Psoas muscle (tissue), 8 donors: Measurements from ENCODE around the gene SLC39A13. TPM values are rescaled to one million over a fixed set of nuclear protein-coding genes. Genes with fewer than 3 reads are reported as not detected.

Experiments
- ATAC-seq, 4 donors: fragments of 200-7000 bp; cut with Tn5 transposase; one replicate each; pipeline ENCODE4 v1.9.1; 2020; ENCODE audit warnings: moderate library complexity in 3 of 4, mild to moderate bottlenecking in 2 of 4
- DNase-seq, 2 donors: peaks; one replicate each; pipeline ENCODE4 v3.0.0-alpha.2; 2020
- H3K27ac ChIP-seq: fragments of 200-600 bp; one replicate; pipeline ENCODE4 v1.8.0; 2022
- H3K27me3 ChIP-seq, 3 donors: fragments of 200-600 bp in 1 of 3; one replicate each; pipeline versions ENCODE4 v1.6.1 to v1.8.0; 2013 to 2022; ENCODE audit warnings: low read length in 2 of 3, mild to moderate bottlenecking in 2 of 3, moderate library complexity in 1 of 3; ENCODE audit not compliant: insufficient read depth in 3 of 3
- H3K36me3 ChIP-seq, 2 donors: fragments of 200-600 bp in 1 of 2; one replicate each; pipeline versions ENCODE4 v1.6.1 to v1.8.0; 2013 to 2022; ENCODE audit warnings: low read depth in 1 of 2, mild to moderate bottlenecking in 1 of 2, moderate library complexity in 1 of 2; ENCODE audit not compliant: insufficient read depth in 1 of 2
- H3K4me1 ChIP-seq: fragments of 200-600 bp; one replicate; pipeline ENCODE4 v1.8.0; 2022
- H3K4me3 ChIP-seq: fragments of 200-600 bp; one replicate; pipeline ENCODE4 v1.8.0; 2022; ENCODE audit warnings: mild to moderate bottlenecking
- H3K9me3 ChIP-seq: fragments of 200-600 bp; one replicate; pipeline ENCODE4 v1.8.0; 2022
- CTCF ChIP-seq: fragments of 200-600 bp; IDR thresholded peaks from one replicate; pipeline ENCODE4 v1.8.0; 2022; ENCODE audit warnings: antibody characterized with exemption
- WGBS, 3 donors: extraction: QIAGEN DNeasy Blood & Tissue Kit; methylation state at CpG; one replicate each; pipeline versions ENCODE4 v1.1.6 to v1.1.7; 2013; 5-methylcytosine and 5-hydroxymethylcytosine counted together
- intact Hi-C, 2 donors: fragments of 100-400 bp; cut with DNase I; formaldehyde crosslinking; loops; one replicate each; pipeline versions ENCODE4 v1.11.0 to v1.14.2; 2022
- polyA plus RNA-seq, 3 donors: library from polyadenylated mRNA; stranded (reverse); fragments of 200-250 nt; gene quantifications; one replicate each; pipeline ENCODE4 v1.2.3, GENCODE V29; 2013
- total RNA-seq, 4 donors: library from RNA; stranded (reverse); fragmentation: NEBNext Ultra II Directional in 2 of 4; extraction: Animal tissue kit (Norgen Biotek cat#: 25700) in 2 of 4; gene quantifications; one replicate each; pipeline versions ENCODE4 v1.2.1 to v1.2.4, GENCODE V29; 2021 to 2023
- donor health status: healthy with polysubstance abuse.
- donor health status: DM: no; HTN: no; CAD: no; lungs with moderate emphysema.
- donor health status: Bipolar disorder and iron deficiency.
- donor health status: healthy.
- donor health status: DM: yes; HTN: yes; CAD: no.
- donor health status: DM: no; HTN: no; CAD: no.
- donor health status: DM: no; HTN: no; CAD: no.
- donor health status: DM: yes; HTN: yes; CAD: no.

SLC39A13 gene
- total and polyA plus RNA-seq, 7 donors, result 14.7 to 35.3 (median 26.9) TPM

- Histone ChIP-seq H3K27ac (peak within 1 kb of the TSS; percentile 88), H3K9me3 (no peaks in the 10 kb centered on the region), H3K4me1 (peaks cover 11% of the 10 kb centered on the region), H3K27me3 (no peaks in the 10 kb centered on the region), H3K36me3 (peaks cover 0 to 16% of the 10 kb centered on the region in 2 donors), H3K4me3 (peak within 1 kb of the TSS; percentile 85)
- WGBS, 3 donors, result 28 to 60% (median 28%) methylated on average over 28 to 32 of the region's 32 CpGs
- ATAC-seq (peak; percentile 94 to 97 (median 96)), DNase-seq (peak; percentile 77 to 92)
- intact Hi-C loops, result no loop called here
- TF ChIP-seq CTCF, result no peak
These were observed 40.4 kb downstream of the SLC39A13 start, which contains the start of gene RAPSN for GRCh38 chr11:47448566-47449427. Gene RAPSN, minus strand, starts transcription at chr11:47449136. Its CDS starts 172 bp downstream, at chr11:47448964.

GRCh38 chr11:47449541-47449940, 41.2 kb downstream of the SLC39A13 start:
- ATAC-seq, result peak; percentile 42 to 81 (median 66)
- WGBS, 3 donors, result 23 to 44% (median 32%) methylated on average over 8 of the region's 8 CpGs
- intact Hi-C loops, result no loop called here

GRCh38 chr11:47451436-47451835, 43.0 kb downstream of the SLC39A13 start:
- no peak for ATAC-seq
- WGBS, 3 donors, result 78 to 83% (median 79%) methylated on average over 4 of the region's 4 CpGs

More at GRCh38 chr11:47449541-47449940, 41.2 kb downstream of the SLC39A13 start:
- peak overlapping the region; percentile 88 for H3K27ac ChIP-seq
- TF ChIP-seq CTCF, result no peak
- no peaks in the 10 kb centered on the region for H3K27me3 ChIP-seq
- peak in 1 of 2 donors; percentile 78 for DNase-seq
- H3K4me3 ChIP-seq, result peak overlapping the region; percentile 85
- H3K4me1 ChIP-seq, result peaks cover 8% of the 10 kb centered on the region
- H3K36me3 ChIP-seq, result peaks cover 0 to 13% of the 10 kb centered on the region in 2 donors
- no peaks in the 10 kb centered on the region for H3K9me3 ChIP-seq

GRCh38 chr11:47451990-47452389, 43.6 kb downstream of the SLC39A13 start:
- ATAC-seq (no peak), DNase-seq (no peak)
- Histone ChIP-seq H3K27me3 (no peaks in the 10 kb centered on the region), H3K36me3 (peaks cover 0 to 7% of the 10 kb centered on the region in 2 donors), H3K4me3 (no peak overlapping the region), H3K9me3 (no peaks in the 10 kb centered on the region), H3K27ac (no peak overlapping the region), H3K4me1 (peaks cover 4% of the 10 kb centered on the region)
- TF ChIP-seq CTCF, result no peak
- 95 to 97% (median 95%) methylated on average over 4 of the region's 4 CpGs for WGBS, 3 donors
- intact Hi-C loops, result no loop called here

More at GRCh38 chr11:47451436-47451835, 43.0 kb downstream of the SLC39A13 start:
- no peaks in the 10 kb centered on the region for H3K9me3 ChIP-seq
- TF ChIP-seq CTCF, result no peak
- H3K27me3 ChIP-seq, result no peaks in the 10 kb centered on the region
- no peak overlapping the region for H3K27ac ChIP-seq
- peaks cover 7% of the 10 kb centered on the region for H3K4me1 ChIP-seq
- peaks cover 0 to 12% of the 10 kb centered on the region in 2 donors for H3K36me3 ChIP-seq
- intact Hi-C loops, result no loop called here
- no peak for DNase-seq
- no peak overlapping the region for H3K4me3 ChIP-seq
